ENCODE results near the gene CXCL16. TPM values are rescaled to one million over a fixed set of nuclear protein-coding genes. Genes with fewer than 3 reads are reported as not detected.
A peak's percentile ranks its signal among the peaks of the same experiment; 100 is the strongest.

The CXCL16 gene
- total and polyA plus RNA-seq, 2 of the 13 experiments (the other 11 are each of a cell fraction or from before 2014, with no cell fraction given) = 9.4 to 101 TPM

GRCh38 chr17:4721203-4722135 lies 18.3 kb downstream of the CXCL16 start (continued):
- TF ChIP-seq ZUFSP (CRISPR knock-in tag; IDR thresholded peaks at IDR 0.05; ENCODE audit: borderline replicate concordance) = no peak
- no peak for TF ChIP-seq PTBP1 (IDR thresholded peaks at IDR 0.05; ENCODE audit: low read depth, low read length, poor library complexity, severe bottlenecking)
- TF ChIP-seq ELK4 (CRISPR knock-in tag; IDR thresholded peaks at IDR 0.05; ENCODE audit: borderline replicate concordance) = no peak
- TF ChIP-seq ZNF570 (CRISPR knock-in tag; IDR thresholded peaks at IDR 0.05; ENCODE audit: borderline replicate concordance) = no peak
- TF ChIP-seq NR2F1 (CRISPR knock-in tag; IDR thresholded peaks at IDR 0.05) = peak; percentile 68 to 83
- peak; percentile 57; the same call in 1 of the 2 replicates for TF ChIP-seq NRL (CRISPR knock-in tag; IDR thresholded peaks at IDR 0.05; ENCODE audit: borderline replicate concordance)
- no peak for TF ChIP-seq ZNF18 (CRISPR knock-in tag; IDR thresholded peaks at IDR 0.05; ENCODE audit: insufficient replicate concordance)
- TF ChIP-seq ZNF564 (CRISPR knock-in tag; IDR thresholded peaks at IDR 0.05) = no peak
- no peak for TF ChIP-seq THYN1 (CRISPR knock-in tag; IDR thresholded peaks at IDR 0.05; ENCODE audit: borderline replicate concordance, low read depth)
- TF ChIP-seq ZFP41 (CRISPR knock-in tag; IDR thresholded peaks at IDR 0.05; ENCODE audit: borderline replicate concordance) = no peak
- no peak for TF ChIP-seq ZNF414 (CRISPR knock-in tag; IDR thresholded peaks at IDR 0.05)
- TF ChIP-seq NFIC (IDR thresholded peaks at IDR 0.05; ENCODE audit: low read length) = peak; percentile 89
- TF ChIP-seq ZNF282 (IDR thresholded peaks at IDR 0.05; ENCODE audit: partially characterized antibody) = no peak
- no peak for TF ChIP-seq ZNF547 (CRISPR knock-in tag; IDR thresholded peaks at IDR 0.05)
- no peak for TF ChIP-seq ZNF3 (CRISPR knock-in tag; IDR thresholded peaks at IDR 0.05)
- TF ChIP-seq EP300 (IDR thresholded peaks at IDR 0.05; ENCODE audit: low read depth in 2 of 2, low read length in 2 of 2) = peak in 1 of 2 experiments; percentile 85; a peak in 2 of 4 replicates
- TF ChIP-seq EP300 (CRISPR knock-in tag; IDR thresholded peaks at IDR 0.05; ENCODE audit: borderline replicate concordance) = peak; percentile 36; the same call in 1 of the 2 replicates
- TF ChIP-seq NKX3-1 (CRISPR knock-in tag; IDR thresholded peaks at IDR 0.05) = no peak
- TF ChIP-seq PHF20 (CRISPR knock-in tag; IDR thresholded peaks at IDR 0.05) = no peak
- peak; percentile 57; the same call in 1 of the 2 replicates for TF ChIP-seq DMAP1 (CRISPR knock-in tag; IDR thresholded peaks at IDR 0.05)
- no peak for TF ChIP-seq PBX2 (CRISPR knock-in tag; IDR thresholded peaks at IDR 0.05)

Measured in HepG2 (cell line).